Activated T-cell treated with anti-CD3 and anti-CD28 coated beads, Interleukin-2, amount 50 U/mL, for 1 hour (primary cell): ENCODE results near the gene YY1.
"Not testable (repeated sequence)": the region's sequence is repeated elsewhere in the genome, so short reads cannot be mapped to it uniquely, and the experiment has no call there.

Experiments
- DNase-seq: peaks from one replicate; pipeline ENCODE4 v3.0.0-alpha.2; 2020

Gene YY1

GRCh38 chr14:100297320-100298300 is 58.7 kb downstream of the YY1 start:
- DNase-seq: no peak

GRCh38 chr14:100298551-100299237 is 59.8 kb downstream of the YY1 start:
- DNase-seq: no peak

- DNase-seq: no peak
Observed at GRCh38 chr14:100299238-100299560, 60.3 kb downstream of the YY1 start.

- no peak for DNase-seq
Observed at GRCh38 chr14:100302616-100303015, 63.7 kb downstream of the YY1 start.

GRCh38 chr14:100303179-100303578 is 64.2 kb downstream of the YY1 start:
- no peak for DNase-seq

GRCh38 chr14:100303925-100304324 is 65.0 kb downstream of the YY1 start:
- DNase-seq: no peak

- peak; percentile 49 for DNase-seq
Observed at GRCh38 chr14:100304825-100305323, 65.9 kb downstream of the YY1 start.

- peak; percentile 66 for DNase-seq
Observed at GRCh38 chr14:100305324-100306100, 66.6 kb downstream of the YY1 start.

- peak; percentile 81 for DNase-seq
Observed at GRCh38 chr14:100306101-100306997, 67.4 kb downstream of the YY1 start, which contains the start of gene SLC25A29. SLC25A29 (minus strand) TSS chr14:100306444; CDS start chr14:100306232, 212 bp downstream.

GRCh38 chr14:100306998-100307765 is 68.2 kb downstream of the YY1 start:
- peak; percentile 25 for DNase-seq

GRCh38 chr14:100307766-100308426 is 69.0 kb downstream of the YY1 start:
- no peak for DNase-seq

- not testable (repeated sequence) for DNase-seq
Observed at GRCh38 chr14:100308427-100308792, 69.5 kb downstream of the YY1 start.

GRCh38 chr14:100309028-100309737 is 70.2 kb downstream of the YY1 start:
- DNase-seq: no peak

GRCh38 chr14:100312110-100312876 is 73.3 kb downstream of the YY1 start:
- not testable (repeated sequence) for DNase-seq

GRCh38 chr14:100312877-100313400 is 74.0 kb downstream of the YY1 start:
- no peak for DNase-seq

- DNase-seq: no peak
Observed at GRCh38 chr14:100313464-100314230, 74.7 kb downstream of the YY1 start.

- no peak for DNase-seq
Observed at GRCh38 chr14:100314724-100315123, 75.8 kb downstream of the YY1 start.

- no peak for DNase-seq
Observed at GRCh38 chr14:100317389-100317788, 78.4 kb downstream of the YY1 start.
